Measurements from ENCODE around the gene DAND5. TPM values are rescaled to one million over a fixed set of nuclear protein-coding genes. Genes with fewer than 3 reads are reported as not detected.

The DAND5 gene
- total and polyA plus RNA-seq, 9 of the 15 experiments (the other 6 are each of a cell fraction or from before 2014, with no cell fraction given), result 0.22 to 0.83 (median 0.60) TPM

DNA sequence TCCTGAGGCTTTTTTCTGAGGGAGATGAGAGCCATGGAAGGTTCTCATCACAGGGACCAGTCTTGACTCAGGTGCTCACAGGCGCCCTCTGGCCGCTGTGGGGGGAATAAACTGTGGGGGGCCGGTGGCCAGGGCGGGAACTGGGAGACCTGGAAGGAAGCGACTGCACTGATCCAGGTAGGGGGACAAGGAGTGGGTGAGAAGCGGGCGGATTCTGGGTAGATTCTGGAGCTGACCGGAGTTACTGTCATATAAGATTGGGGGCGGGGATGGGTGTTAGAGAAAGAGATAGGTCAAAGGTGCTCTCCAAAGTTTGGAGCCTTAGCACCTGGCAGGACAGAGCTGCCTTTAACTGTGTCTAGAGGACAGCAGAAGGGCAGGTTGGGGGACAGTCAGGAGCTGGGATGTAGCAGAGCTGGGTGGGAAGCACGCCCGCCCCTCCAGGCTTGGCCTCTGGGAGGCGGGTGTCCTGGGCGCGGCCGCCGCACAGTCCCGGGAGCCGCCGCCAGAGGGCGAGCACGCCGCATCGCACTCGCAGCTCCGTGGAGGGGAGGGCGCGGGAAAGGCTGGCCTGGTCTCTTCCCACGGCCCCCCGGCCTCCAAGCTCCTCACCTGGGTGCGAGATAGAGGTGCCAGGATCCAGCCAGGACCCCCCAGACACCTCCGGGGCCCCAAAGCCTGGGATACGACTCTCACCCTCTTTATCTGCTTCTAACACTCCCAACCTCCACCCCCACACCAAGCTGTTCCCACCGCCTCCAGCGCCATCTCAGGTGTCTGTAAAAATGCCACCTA is 4.2 kb upstream of the DAND5 start (continued):
- TF ChIP-seq RBM25 (IDR thresholded peaks at IDR 0.05; ENCODE audit: low read depth, low read length, severe bottlenecking) (no peak), MTA2 (IDR thresholded peaks at IDR 0.05; ENCODE audit: low read depth) (peak; percentile 46), HSF4 (CRISPR knock-in tag; IDR thresholded peaks at IDR 0.05; ENCODE audit: borderline replicate concordance) (no peak), BRF1 (IDR thresholded peaks at IDR 0.05; ENCODE audit: borderline replicate concordance, extremely low read depth, insufficient read length) (no peak), KLF1 (tag; IDR thresholded peaks at IDR 0.05) (peak; percentile 99)

DNA sequence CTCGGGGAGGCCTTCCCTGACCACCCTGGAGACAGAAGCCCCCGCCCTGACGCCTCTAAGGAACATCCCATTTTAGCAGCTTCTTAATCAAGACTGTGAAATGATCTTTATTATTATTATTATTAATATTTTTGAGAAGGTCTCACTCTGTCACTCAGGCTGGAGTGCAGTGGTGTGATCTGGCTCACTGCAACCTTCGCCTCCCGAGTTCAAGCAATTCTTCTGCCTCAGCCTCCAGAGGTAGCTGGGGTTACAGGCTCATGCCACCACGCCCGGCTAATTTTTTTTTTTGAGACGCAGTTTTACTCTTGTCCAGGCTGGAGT is 3.6 kb upstream of the DAND5 start:
- intact Hi-C loops (cut with micrococcal nuclease) (loop anchor here (5.0 kb wide), 1 partner anchor 78 kb away; the partner anchor contains the start of gene KLF1), in situ Hi-C loops (cut with MboI) (loop anchor here (5.0 kb wide), 1 partner anchor 282 kb away; no protein-coding TSS in a partner anchor)
- peak overlapping the region; percentile 91 to 94; a peak in 3 of 4 replicates for H3K9ac ChIP-seq (ENCODE audit: insufficient read depth in 1 of 2, low read depth in 2 of 2, low read length in 2 of 2)
- DNase-seq (ENCODE audit: extremely low read depth in 1 of 4, low spot score in 3 of 4) (no peak), FAIRE-seq (no peak), ATAC-seq (no peak; the same call in 2 of the 3 replicates)
- CTCF ChIA-PET (ENCODE audit: low intra/inter-chr PET ratio), result interaction anchor here (0.5 to 2.9 kb wide), 12 partner anchors 15 to 463 kb away, joined by 3 to 46 read pairs (median 6); no protein-coding TSS in a partner anchor
- peak overlapping the region; percentile 64 for H3K4me3 ChIP-seq
- no peaks in the 10 kb centered on the region for H3K27me3 ChIP-seq (ENCODE audit: control insufficient read depth in 2 of 2, insufficient read depth in 2 of 2, low read length in 2 of 2)
- peak overlapping the region; percentile 92 for H3K27ac ChIP-seq (ENCODE audit: extremely low read depth, low read depth, low read length)
- no TSS peak for BruUV-seq (replicated peaks)
- POLR2A ChIA-PET, result interaction anchor here (0.6 to 1.7 kb wide), 16 partner anchors 10 to 583 kb away, joined by 3 to 18 read pairs (median 4); partner anchors contain the start of gene GADD45GIP1
- no peaks in the 10 kb centered on the region for H3K36me3 ChIP-seq (ENCODE audit: control insufficient read depth, insufficient read depth, low read length)
- peak overlapping the region; percentile 98 for H3K4me2 ChIP-seq (ENCODE audit: insufficient read depth, low read length)
- peak overlapping the region; percentile 100 for H2AFZ ChIP-seq (ENCODE audit: low read depth, low read length)
- 47% methylated on average over 6 of the region's 8 CpGs for WGBS (ENCODE audit: insufficient coverage, low coverage, missing lambda C conversion rate)
- H3K79me2 ChIP-seq (ENCODE audit: control insufficient read depth, insufficient read depth, low read length), result 0 out of 3 replicates have a peak, but pooled peaks cover 2% of the 10 kb centered on the region
- H3K9me3 ChIP-seq (replicated peaks; ENCODE audit: control insufficient read depth, insufficient read depth, low read depth, low read length), result no peaks in the 10 kb centered on the region
- peaks cover 9 to 24% of the 10 kb centered on the region in 2 experiments; a peak in 4 of 5 replicates for H3K4me1 ChIP-seq (replicated peaks in 1 of 2; ENCODE audit: control insufficient read depth in 2 of 2, insufficient read depth in 2 of 2, low read length in 2 of 2)
- H4K20me1 ChIP-seq (replicated peaks; ENCODE audit: control insufficient read depth, insufficient read depth, low read length), result no peaks in the 10 kb centered on the region
- H3K9me1 ChIP-seq (ENCODE audit: control insufficient read depth, insufficient read depth, low read length), result peaks cover 5% of the 10 kb centered on the region
- no peak for TF ChIP-seq ILK (tag; IDR thresholded peaks at IDR 0.05; ENCODE audit: borderline replicate concordance, low read depth)
- no peak for TF ChIP-seq MAFG (tag; conservative IDR thresholded peaks at IDR 0.05)
- TF ChIP-seq FOXJ3 (CRISPR knock-in tag; IDR thresholded peaks at IDR 0.05), result no peak
- no peak for TF ChIP-seq ZNF77 (CRISPR knock-in tag; IDR thresholded peaks at IDR 0.05)
- TF ChIP-seq THAP12 (CRISPR knock-in tag; IDR thresholded peaks at IDR 0.05), result no peak
- TF ChIP-seq ZFP30 (CRISPR knock-in tag; IDR thresholded peaks at IDR 0.05; ENCODE audit: borderline replicate concordance), result no peak
- no peak for TF ChIP-seq ZBTB33 (CRISPR knock-in tag; IDR thresholded peaks at IDR 0.05)
- TF ChIP-seq HIVEP1 (CRISPR knock-in tag; IDR thresholded peaks at IDR 0.05), result no peak
- no peak for TF ChIP-seq MYNN (IDR thresholded peaks at IDR 0.05)
- TF ChIP-seq MYNN (CRISPR knock-in tag; IDR thresholded peaks at IDR 0.05), result no peak

All from K562 (cell line).